ENCODE measurements around the gene PBX1. TPM values are rescaled to one million over a fixed set of nuclear protein-coding genes. Genes with fewer than 3 reads are reported as not detected.
A peak's percentile ranks its signal among the peaks of the same experiment; 100 is the strongest.

Gene PBX1
- total RNA-seq, 1 donor from 2014 or later, result 4.8 TPM

DNA sequence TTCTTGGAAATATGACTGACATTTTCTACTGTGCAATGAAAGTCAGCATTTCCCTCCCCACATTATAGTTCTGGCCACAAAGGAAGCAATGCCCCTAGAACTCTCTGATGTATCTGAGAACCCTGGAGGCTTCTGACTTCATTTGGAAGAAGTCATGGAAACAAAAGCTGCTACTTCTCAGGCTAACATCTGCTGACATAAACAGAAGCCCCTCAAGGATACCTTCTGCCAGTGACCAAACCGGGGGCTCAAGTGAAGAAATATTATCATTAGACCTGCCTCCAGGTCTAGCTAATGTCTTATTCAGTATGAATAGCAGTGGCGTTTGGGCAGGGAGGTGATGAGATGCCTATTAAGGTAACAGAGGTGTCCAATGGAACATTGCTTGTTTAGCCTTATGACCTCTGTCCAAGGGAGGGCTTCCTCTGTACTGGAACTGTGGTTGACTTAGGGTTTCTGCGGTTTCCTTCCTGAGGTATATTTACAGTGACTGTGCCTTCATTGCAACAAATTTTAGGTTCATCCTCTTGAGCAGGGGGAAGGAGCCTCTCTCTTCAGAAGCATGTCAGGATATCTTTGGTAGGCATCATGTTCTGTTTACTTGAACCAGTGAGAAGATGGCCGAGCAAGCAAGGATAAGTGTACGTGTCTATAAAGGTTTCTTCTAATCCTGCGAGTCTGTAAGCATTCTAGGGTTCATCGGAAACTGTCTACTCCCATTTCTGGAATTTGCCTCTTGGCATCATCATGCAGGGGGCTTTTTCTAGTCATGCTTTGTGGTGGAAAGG is 161.7 kb downstream of the PBX1 start:
- DNase-seq (ENCODE audit: low read depth, low spot score), result no peak

DNA sequence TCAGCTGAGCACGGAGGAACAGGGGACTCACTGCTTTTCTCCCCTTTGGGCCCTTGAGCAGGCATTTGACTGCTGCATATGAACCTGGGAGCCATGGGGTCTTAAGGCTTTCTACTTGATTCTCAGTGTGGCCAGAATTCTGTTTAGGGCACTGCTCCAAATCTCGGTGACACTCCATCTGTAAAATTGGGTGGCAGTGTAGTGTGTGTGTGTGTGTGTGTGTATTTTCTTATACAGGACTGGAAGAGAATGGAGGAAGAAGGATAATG is 162.2 kb downstream of the PBX1 start:
- no peak for DNase-seq (ENCODE audit: low read depth, low spot score)

DNA sequence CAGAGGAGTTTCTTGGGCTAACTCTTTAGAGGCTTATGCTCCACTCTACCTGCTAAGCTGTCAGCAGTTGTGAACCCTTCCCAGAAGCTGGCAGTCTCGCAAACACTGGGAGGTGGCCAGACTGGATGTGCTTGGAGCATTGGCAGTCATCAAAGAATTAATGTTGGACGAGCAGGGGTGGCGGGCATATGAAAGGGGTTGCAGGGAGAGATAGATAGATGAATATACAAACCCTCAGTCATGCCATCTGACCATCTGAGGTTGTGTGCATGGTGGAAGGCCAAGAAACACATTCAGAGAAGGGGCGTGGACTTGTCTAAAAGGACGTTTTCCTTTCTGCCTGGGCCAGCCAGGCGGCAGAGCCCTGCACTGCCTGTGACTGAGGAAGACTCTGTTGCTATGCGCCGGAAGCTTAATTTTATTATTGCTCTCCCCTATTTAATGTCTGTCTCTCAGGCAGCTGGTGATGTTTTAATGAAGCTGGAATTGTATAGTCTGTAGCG is 164.4 kb downstream of the PBX1 start:
- no peak for DNase-seq (ENCODE audit: low read depth, low spot score)

DNA sequence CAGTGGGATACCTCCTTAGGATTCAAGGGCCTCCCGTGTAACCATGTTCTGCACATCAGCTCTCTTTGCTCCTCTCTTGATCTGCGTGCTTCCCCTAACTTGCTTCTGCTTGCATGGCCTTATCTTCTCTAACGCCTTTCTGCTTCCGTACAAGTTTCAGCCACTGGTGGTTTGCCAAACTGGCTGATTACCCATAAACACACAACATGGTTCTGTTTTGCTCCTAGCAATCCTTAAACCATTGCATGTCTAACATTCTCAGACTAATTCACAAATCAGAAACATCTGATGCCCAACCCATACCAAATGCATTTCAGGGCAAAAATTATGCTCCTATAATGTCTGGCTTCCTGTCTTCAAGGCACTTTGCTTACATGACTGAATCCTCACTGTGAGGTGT is 166.4 kb downstream of the PBX1 start:
- DNase-seq (ENCODE audit: low read depth, low spot score), result no peak

DNA sequence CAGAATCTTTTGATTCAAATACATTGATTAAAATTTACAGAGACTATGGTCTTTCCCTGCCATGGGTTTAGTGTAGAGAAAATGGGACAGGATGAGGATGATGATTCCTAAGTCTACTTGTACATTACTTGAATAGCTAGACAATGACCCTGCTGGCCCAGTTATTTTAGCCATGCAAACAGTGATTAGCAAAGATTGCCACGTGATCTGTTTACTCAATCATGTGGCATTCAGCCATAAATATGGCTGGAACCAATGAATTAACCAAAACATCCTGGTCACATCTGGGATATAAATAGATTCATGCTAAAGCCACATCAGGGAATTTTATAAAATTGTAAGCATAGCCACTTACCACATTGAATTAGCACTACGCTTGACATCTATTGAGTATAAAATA is 167.3 kb downstream of the PBX1 start:
- DNase-seq (ENCODE audit: low read depth, low spot score), result no peak

DNA sequence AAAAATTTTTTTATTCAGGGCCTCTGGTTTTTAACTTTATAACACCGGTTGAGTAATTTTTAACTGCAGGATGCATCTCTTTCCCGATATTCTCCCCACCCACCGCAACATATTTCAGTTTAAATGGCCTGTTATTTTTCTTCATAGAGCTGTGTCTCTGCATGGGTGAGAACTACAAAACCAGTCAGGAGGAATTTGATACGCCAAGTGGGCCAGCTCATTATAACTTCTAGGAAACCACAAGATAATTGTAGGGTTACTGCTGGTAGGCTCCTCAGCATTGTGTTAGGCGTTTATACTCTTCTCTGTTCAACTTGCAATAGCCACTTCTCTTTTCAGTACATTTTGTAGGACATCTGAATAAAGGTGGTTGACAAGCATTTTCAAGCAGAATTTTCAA is 169.7 kb downstream of the PBX1 start:
- DNase-seq (ENCODE audit: low read depth, low spot score), result no peak

DNA sequence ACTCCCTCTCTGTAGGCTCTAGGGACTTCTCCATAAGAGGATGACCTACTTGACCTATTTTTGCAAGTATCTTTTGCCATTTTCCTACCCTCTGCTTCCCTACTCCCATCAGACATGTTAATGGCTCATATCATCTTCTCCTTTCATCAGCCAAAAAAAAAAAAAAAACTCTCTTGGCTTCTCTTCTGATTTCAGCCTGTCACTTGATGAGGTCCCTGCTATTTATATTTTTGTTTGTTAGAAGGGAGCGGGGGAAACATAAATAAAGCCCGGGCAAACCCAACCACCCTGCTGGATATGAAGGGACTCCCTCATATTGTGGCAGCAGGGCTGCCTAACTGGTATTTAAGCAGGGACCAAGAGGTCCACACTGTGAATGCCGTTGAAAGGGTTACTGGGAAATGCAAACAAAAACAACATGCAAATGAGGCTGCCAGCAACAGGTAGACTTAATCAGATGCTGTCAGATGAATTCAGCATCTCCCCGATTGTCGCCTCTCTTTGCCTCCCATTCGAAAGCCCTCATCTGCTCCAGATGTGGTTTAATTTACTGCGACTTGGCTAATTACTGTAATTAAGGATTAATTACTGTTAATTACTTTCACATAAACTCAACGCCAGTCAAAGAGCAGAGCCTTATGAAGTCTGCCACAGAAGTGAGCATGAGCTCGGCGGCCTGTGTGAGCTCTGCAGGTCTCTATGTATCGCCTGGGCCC is 172.3 kb downstream of the PBX1 start:
- DNase-seq (ENCODE audit: low read depth, low spot score), result no peak

DNA sequence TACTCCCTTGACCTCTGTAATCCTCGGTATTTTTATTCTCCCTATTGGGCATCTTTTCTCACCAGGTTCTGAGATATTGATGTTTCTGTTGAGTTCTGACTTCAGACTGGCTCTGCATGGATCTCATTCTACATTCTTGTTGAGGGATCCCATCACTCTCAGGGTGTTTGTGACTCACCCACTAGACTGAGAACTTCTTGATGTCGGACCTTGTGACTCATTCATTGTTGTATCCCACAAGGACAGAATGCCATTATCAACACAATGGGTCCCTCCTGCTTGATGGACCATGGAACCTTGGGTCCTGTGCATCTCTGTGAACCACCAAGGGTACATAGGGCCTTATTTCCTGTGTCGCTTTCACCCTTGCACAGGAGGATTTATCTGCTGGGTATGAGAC is 174.1 kb downstream of the PBX1 start:
- DNase-seq (ENCODE audit: low read depth, low spot score), result no peak

DNA sequence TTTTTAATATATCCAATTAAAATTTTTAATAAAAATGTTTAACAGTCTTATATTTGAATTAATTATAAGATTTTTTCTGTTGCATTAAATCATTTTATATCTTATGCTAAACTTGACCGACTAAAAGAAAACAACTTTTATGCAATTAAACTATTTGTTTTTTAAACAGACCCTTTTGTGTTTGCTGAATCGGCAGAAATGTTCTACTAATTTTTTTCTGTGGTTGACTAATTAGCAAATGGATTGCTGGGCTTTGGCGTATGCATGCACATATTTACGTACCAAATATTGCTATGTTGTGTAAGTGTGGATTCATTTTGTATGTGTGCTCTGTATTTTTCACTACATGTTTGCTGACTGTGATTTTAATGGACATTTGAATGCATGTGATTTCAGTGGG is 174.8 kb downstream of the PBX1 start:
- no peak for DNase-seq (ENCODE audit: low read depth, low spot score)

DNA sequence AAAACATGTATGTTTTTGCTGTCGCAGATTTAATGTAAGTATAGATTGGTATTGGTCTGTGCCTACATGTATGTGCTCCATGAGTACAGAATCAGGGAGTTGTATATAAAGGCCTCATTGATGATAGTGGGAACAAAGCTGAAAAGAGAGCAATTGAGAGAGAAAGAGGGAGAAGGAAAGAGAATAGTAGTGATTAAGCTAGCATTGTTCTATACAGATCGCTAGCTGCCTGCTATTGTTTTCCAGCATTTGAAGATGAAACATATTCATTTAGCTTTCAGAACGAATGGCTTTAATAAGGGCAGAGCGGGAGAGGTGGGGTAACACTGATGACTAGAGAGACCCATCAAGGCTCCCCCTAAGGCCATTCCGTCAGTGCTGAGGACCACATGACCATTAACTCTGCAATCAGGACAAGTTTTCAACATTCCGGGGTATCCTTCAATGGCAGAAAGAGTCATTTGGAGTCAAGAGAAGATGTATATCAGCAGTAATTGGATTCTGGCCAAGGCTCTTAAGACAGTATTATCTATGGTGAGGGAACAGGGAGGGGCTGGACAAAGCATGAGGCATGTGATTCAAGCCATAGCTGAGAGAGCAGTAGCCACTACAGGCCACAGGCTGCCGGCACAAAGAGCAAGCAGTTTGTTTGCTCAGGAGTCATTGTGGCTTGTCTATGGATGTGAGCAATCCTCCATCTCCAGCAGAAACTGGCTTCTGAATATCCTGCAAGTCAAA is 176.5 kb downstream of the PBX1 start:
- DNase-seq (ENCODE audit: low read depth, low spot score), result no peak

DNA sequence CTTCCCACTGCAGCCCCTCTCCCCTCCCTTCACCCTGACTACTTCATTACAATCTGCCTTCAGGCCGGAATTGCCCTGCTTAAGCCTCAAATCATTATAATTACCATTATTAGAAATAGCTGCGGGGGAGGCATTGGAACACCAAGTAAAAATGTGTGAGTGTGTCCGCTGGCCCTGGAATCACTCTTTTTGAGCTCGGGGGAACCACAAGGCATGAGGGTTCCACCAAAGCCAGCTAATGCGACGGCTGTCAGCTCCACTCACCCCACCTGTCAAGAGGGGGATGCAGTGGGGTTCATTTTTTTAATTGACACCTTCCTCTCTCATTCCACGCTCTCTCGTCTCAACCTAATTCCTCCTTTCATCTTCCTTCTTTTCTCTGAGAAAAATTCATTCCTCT is 177.2 kb downstream of the PBX1 start:
- no peak for DNase-seq (ENCODE audit: low read depth, low spot score)

DNA sequence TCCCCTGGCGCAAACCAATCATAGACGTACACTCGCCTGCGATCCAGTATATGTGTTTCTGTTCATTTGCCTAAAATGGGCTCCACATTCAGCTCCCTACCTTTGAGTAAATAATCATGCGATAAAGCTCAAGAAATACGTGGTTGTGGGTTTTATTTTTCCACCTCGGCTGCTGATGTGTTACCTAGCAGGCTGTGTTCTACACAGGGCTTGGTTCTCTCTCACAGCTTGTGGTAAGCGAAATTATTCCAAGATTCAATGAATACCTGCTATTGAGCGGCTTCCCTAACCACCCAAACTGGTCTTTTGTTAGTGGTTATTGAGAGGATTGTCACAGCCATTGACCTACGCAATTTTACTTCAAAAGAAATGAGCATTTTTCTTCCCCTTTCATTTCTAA is 180.2 kb downstream of the PBX1 start:
- no peak for DNase-seq (ENCODE audit: low read depth, low spot score)

DNA sequence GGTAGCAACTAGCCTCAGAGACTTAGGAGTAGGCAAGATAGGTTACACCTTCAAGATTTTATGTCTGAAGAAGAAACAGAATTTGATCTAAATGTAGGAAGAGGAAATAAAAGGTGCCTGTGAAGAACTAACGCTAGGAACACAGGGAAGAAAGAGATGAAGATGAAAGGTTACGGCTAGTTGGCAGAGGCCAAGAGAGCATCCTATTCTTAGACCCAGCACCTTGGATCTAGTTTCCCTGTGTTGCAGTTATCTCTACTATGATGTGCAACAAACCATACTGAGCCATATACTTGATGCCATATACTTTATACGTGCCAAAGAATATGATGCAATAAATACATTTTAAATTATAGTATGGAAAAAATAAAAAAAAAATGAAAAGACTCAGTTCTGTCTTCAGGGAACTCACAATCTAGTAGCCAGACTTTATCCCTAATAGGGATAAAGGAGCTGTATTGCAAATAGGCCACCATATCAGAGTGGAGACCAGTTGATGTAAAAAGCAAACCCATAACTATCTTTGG is 181.1 kb downstream of the PBX1 start:
- no peak for DNase-seq (ENCODE audit: low read depth, low spot score)

DNA sequence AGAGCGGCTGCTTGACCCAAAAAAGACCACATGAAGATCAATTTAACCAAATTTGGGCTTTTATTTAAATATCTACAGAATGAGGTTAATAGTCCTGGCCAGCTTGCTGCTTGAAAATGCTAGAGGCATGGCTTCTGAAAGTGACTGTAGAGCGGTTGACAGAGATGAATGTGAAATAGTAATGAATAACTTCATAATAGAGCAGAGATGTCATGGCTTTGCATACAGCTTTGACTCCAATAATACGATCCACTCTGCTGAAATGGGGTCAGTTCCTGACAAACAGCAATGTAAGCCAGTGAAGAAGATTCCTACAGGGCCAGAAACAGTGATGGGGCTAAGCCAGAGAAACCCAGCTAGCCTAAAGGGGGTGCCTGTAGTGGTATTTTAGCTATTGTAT is 183.8 kb downstream of the PBX1 start:
- no peak for DNase-seq (ENCODE audit: low read depth, low spot score)

DNA sequence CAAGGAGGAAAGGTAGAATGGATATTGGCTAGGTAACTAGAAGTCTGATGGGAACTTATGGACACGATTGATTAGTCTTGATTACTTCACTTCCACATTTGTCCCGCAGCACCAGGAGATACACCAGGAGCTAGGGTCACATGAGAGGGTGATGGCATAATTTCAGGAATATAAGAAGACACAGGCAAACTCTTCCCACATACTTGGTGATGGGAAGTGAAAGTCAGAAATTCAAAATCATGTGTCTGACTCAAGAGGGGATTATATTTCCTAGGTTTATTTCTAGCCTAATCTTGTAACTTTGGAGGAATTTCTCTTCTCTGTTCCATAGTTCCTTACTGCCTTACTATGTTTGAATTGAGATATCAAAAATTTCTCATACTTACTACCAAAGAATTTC is 185.0 kb downstream of the PBX1 start:
- DNase-seq (ENCODE audit: low read depth, low spot score), result no peak

DNA sequence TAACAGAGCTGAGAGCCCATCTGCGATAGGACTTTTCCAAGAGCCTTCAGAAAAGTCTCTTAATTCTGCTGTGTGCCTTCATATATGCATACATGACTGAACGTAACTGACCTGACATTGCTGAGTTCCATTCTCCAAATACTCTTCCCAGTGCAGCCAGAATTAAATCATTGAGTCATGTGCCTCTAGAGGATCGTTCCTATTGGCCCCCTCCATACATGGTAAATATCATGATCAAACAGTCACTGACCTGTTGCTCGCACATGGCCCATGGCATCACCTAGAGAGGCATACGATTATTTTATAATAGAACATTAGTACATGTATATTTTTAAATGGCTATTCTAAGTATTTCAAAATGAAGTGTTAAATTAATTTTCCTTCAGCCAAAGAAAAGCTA is 186.8 kb downstream of the PBX1 start:
- DNase-seq (ENCODE audit: low read depth, low spot score), result no peak

DNA sequence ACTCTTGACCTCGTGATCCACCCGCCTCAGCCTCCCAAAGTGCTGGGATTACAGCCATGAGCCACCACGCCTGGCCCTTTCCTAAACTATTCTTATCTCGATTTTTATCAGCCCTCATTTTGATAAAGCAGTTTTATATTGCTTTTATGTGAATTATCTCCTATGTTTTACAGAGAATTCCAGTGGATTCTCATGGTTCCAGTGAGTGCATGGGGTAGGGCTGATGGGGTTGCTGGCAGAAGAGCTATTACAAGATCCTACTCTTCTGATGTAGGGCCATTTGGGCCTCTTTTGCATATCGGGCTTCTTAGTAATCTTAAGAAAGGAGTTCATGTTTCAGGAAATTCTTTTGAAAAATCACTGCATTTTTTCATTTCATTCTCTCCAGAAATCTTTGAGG is 187.6 kb downstream of the PBX1 start:
- no peak for DNase-seq (ENCODE audit: low read depth, low spot score)

DNA sequence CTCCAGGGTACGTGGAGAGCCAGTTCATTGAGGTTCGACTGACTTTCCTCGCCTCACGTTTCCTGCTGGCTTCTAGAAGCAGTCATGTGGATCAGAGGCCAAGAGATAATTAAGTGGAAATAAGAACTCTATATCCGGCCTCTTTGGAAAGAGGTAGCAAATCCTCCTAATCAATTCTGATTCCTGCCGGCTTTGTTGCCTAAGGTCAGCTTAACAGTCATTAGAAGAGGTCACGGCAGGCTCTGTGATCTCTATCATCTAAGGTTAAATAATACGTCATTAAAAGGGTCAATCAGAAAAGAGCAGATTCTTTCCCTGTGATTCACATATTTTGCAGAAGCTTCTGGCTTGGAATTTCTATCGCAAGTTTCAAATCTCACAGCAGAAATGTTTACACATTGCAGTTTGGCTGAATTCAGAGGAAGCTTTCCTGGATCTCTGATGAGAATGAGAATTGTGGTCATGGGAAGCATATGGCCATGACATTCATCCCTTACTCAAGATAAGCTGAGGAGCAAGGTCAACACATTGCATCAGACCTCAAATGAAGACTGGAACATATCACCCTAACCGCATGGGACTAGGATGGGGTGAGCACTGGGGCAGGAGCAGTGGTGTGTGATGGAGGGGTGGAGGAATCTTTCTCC is 189.4 kb downstream of the PBX1 start:
- DNase-seq (ENCODE audit: low read depth, low spot score), result peak; percentile 33

DNA sequence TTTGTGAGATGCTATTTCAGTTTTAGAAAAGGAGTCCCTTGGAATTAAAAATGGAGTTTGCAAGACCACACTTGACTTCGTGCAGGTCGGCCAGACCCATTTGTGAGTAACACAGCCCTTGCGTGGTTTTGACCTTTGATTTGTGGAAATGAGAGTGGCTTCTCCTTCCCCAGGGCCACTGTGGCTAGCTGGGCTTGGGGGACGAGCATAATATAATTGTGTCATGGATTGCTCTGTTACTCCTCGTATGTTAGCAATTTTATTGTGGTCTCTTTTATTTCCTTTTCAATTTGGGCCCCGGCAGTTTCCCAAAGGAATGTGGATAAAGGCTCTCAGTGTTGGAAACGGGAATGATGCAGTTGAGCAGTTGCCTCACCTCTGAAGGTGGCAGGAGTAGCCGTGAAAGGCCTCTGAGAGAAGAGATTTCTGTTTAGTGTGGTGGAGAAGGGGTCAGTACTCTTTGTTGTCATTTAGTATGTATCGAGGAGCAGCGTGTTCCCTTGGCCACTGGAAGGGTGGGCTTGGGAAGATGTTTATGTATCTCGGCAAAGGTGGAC is 194.6 kb downstream of the PBX1 start:
- no peak for DNase-seq (ENCODE audit: low read depth, low spot score)

DNA sequence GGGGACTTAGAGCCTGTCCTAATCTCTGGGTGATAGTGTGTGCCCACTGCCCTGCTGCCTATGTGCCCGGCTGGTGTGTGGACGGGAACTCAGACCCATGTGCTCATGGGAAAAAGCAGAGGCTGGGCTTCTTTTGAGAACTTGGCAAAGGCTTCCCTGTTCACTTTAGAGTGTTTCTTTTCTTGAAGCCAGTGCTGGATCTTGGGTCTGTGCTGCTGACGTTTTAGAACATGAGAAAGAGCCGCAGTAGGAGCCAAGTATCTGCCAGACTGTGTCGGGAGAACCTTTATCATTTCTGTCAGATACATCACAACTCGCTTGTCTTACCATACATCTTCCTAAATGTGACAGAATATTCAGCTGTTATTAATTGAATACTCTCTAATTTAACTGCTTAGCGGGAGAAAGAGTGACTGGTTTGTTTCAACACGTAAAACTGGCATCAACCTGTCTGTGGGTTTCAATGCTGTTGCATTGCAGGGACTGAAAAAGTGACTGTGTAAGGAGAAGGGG is 195.2 kb downstream of the PBX1 start:
- no peak for DNase-seq (ENCODE audit: low read depth, low spot score)

DNA sequence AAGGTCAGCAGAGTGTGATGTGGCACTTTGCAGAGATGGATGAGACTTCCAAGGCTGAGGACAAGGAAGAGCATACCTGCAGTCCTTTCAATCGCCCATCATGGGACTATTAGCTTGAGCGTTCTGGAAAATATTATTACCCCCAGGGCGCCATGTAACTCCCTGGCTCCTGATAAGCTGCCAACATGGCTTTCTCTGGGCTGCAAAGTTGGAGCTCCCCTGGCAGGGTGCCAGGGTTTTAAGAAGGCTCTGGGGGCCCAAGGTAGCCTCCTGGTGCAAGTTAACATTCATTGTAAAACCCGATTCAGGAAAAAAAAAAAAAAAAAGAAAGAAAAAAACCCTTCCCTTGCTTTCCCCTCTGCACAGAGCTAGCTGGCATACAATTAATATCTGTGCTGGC is 196.7 kb downstream of the PBX1 start:
- DNase-seq (ENCODE audit: low read depth, low spot score), result no peak

Data from pulmonary artery endothelial cell (primary cell).